Skin epidermis (tissue), 12 donors: Measurements from ENCODE around the gene LIN54.
A peak's percentile ranks its signal among the peaks of the same experiment; 100 is the strongest.
"Not testable (repeated sequence)": the region's sequence is repeated elsewhere in the genome, so short reads cannot be mapped to it uniquely, and the experiment has no call there.

ENCODE experiments used
- H3K27ac ChIP-seq, 21 experiments: fragments of 200-600 bp; sonication (generic) in 11 of 21; one replicate each; pipeline ENCODE4 v1.5.0; 2020; ENCODE audit warnings: mild to moderate bottlenecking in 3 of 21, inconsistent platforms in 2 of 21, moderate library complexity in 2 of 21
- H3K4me3 ChIP-seq, 7 experiments: fragments of 200-600 bp; sonication (generic) in 2 of 7; one replicate each; pipeline ENCODE4 v1.5.0; 2020; ENCODE audit warnings: inconsistent platforms in 2 of 7, mild to moderate bottlenecking in 2 of 7, moderate library complexity in 1 of 7

The LIN54 gene

DNA sequence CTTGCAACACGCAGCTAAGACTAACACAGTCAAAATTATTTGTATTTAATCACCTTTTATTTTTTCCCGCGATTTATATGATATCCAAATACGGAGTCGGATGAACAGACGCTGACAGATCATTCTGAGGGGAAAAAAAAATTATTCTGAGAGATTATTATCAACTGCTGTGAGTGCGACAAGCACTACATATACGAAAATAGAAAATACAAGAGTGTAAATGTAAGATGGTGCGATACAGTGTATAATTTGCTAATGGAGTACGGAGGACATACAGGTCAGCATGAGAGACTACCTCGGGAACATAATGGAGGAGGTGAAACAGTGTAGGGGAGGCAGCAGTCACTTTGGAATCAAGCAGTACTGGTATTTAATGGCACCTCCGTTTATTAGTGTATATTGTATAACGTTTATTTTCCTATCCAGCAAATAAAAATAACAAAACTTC, 2.8 kb upstream of the LIN54 start:
- peak overlapping the region; percentile 74 to 97 (median 88) for H3K4me3 ChIP-seq
- H3K27ac ChIP-seq: peak overlapping the region in 20 of 21 experiments; percentile 24 to 85 (median 77)

DNA sequence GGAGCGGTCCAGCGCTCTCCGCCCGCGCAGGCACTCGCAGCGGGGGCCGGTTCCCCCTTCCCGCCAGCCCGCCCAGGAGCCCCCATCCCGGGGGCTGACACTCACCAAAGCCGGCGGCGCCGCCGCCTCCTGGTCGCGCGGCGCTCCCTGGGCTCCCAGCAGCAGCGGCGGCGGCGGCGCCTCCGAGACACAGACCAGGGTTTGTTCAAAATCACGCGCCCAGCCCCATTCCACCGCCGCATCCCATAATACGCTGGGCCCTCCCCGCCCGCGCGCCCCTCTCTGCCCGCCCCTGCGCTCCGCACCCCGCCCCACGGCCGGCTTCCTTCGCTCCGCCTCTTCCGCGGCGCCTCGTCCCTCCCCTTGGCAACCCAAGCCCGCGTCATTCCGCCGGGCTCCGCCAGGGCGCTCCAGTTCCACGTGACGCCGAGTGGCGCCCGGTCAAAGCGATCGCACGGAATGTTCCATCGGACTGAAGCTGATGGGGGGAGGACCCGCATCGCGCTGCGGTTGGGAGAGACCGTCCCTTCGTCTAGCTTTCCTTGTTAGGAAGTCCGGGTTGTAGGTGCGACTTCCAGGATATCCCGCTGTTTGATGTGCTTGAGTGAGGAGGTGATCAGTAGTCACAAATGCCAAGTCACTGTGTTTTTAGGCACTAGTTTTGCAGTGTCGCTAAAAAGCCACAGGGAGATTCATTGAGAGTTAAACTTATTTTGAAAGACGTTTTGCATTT, 2.2 kb upstream of the LIN54 start:
- H3K27ac ChIP-seq: peak overlapping the region; percentile 35 to 95 (median 83)

DNA sequence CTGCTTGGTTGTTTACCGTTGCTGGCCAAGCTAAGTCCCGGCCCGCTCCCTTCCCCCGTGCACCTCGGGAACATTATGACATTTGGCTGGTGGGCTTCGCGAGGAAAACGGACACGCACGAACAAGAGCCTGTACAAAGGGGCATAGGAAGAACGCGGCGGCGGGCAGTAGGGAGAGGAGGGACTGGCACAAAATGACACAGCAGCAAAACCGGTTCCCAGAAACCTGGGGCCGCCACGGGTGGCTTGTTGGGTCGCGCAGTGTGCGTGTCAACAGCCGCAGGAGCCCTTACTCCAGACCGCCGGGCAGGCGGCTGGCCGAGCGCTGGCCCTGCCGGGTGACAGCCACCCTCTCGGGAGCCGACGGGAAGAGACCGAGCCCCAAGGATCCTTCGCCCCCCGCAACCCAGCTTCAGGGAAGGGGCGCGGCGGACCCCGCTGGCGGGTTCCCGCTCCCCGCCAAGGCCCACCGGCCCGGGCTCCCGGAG, 1.6 kb upstream of the LIN54 start:
- Histone ChIP-seq H3K27ac (peak overlapping the region; percentile 35 to 95 (median 82)), H3K4me3 (peak overlapping the region; percentile 74 to 97 (median 88))

More for the DNA sequence above, 2.2 kb upstream of the LIN54 start:
- H3K4me3 ChIP-seq: peak overlapping the region; percentile 74 to 97 (median 88)

DNA sequence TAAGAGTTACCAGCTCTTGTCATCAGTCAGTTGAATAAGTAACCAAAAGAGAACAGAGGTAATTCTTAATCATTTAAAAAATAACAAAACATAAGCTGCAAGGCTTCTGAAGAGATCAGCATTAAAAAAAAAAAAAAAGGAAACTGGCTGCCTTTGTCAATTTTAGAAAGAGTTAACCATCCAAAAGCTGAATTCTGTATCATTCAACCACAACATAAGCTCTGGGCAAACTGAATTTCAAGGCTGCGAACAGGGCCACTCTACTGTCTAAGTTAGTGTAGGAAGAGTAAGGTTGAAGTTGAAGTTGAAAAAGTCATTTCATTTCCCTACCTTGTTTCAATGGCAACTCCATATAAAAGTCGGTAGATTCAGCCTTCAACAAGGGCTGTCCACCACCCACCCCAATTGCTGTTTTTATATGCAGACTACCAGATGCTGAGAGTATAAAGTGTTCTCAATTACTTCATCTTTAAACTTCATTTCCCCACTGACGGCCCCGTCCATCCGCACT, 1.1 kb upstream of the LIN54 start:
- H3K27ac ChIP-seq: peak overlapping the region in 17 of 21 experiments; percentile 68 to 95 (median 84)
- H3K4me3 ChIP-seq: peak overlapping the region; percentile 74 to 97 (median 88)

DNA sequence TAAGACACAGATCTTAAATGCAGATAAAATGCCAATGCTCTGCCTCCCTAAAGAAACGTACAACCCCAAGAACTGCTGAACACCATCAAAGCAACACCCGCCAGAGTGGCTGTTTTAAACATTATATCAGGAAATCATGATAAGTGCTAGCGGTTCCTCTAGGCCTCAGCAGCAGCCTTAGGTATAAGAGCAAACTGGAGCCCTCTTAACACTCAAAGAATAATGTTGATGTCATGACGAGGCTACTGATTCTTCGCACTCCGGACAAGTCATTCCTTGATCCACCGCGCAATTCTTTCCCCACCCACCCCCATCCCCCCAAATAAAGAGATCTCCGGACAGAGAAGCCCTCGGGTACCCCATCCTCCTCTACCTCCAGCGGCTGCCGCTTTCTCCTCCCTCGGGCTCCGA, 507 bp downstream of the LIN54 start:
- H3K27ac ChIP-seq: peak overlapping the region; percentile 31 to 95 (median 88)
- peak overlapping the region; percentile 57 to 91 (median 77) for H3K4me3 ChIP-seq

DNA sequence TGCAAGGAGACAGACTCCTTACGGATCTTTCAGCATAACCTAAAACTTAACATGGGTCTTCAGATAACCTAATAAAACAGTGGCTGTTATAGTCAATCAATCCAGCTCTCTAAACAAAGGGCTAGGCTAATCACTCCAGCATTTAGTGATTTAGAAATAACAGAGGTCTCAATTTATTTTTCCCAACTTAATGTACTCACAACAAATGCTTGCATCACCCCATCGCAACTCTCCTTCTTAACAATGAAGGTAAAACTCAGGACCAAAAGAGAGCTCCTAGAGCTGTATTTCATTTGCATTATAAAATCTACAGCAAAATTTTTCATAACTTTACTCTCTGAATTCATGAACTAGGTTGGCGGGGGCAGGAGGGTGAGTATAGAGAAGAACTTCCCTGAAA, 1.1 kb downstream of the LIN54 start:
- peak overlapping the region; percentile 57 to 91 (median 77) for H3K4me3 ChIP-seq
- peak overlapping the region in 16 of 21 experiments; percentile 74 to 95 (median 90) for H3K27ac ChIP-seq

DNA sequence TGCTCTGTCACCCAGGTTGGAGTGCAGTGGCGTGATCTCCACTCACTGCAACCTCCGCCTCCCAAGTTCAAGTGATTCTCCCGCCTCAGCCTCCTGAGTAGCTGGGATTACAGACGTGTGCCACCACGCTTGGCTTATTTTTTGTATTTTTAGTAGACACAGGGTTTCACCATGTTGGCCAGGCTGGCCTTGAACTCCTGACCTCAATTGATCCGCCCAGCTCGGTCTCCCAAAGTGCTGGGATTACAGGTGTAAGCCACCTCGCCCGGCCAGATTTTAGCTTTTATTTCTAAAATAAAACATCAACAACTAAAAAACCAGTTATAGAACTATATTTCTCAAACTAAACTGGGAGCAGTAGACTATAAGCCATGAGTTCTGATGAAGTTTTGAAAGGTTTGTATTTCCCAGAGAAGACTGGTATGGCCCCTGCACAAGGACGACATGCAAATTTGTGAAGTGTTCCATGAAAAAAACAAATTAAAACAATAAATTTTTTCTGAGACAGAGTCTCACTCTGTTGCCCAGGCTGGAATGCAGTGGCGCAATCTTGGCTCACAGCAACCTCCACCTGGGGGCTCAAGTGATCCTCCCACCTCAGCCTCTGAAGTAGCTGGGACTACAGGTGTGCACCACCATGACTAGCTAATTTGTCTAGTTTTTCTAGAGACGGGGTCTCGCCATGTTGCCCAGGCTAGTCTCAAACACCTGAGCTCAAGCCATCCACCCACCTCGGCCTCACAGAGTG, 7.4 kb downstream of the LIN54 start:
- not testable (repeated sequence) for H3K4me3 ChIP-seq, H3K27ac ChIP-seq

DNA sequence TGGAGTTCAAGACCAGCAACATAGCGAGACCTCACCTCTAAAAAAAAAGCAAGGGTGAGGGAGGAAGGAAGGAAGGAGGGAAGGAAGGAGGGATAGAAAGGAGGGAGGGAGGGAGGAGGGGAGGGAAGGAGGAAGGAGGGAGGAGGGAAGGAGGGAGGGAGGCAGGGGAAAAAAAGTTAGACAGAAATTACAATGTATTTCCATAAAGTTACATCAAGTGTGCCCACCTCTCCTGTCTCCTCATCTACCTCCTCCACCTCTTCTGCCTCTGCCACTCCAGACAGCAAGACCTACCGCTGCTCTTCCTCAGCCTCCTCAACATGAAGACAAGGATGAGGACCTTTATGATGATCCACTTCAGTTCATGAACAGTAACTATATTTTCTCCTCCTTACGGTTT, 8.3 kb downstream of the LIN54 start:
- H3K27ac ChIP-seq: no peak overlapping the region
- no peak overlapping the region for H3K4me3 ChIP-seq

DNA sequence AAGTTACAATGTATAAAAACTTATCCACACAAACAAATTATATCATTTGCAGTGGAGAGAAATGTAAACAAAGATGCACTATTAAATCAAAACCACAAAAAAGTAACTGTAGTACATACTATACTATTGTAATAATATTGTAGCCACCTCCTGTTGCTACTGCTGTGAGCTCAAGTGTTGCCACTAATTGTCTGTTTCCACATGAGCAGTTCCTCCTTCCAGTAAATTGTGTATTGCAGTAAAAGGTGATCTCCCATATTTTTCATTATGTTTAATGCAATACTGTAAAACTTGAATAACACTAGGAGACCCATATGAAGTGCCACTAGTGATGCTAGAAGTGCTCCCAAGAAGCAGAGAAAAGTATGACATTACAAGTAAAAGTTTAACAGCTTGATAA, 11.7 kb downstream of the LIN54 start:
- Histone ChIP-seq H3K4me3 (no peak overlapping the region), H3K27ac (no peak overlapping the region)

DNA sequence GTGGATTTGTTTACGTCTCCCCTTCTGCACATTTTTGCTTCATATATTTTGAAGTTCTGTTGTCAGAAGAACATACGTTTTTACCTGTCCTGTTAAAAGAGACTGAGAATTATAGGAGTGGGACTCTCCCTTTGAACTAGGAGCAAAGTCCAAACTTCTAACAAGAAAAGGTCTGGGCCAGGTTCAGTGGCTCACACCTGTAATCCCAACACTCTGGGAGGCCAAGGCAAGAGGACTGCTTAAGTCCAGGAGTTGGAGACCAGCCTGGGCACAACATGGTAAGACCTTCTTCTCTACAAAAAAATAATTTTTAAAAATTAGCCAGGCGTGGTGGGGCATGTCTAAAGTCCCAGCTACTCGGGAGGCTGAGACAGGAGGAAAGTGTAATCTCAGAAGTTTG, 15.8 kb downstream of the LIN54 start:
- Histone ChIP-seq H3K4me3 (no peak overlapping the region), H3K27ac (no peak overlapping the region)

DNA sequence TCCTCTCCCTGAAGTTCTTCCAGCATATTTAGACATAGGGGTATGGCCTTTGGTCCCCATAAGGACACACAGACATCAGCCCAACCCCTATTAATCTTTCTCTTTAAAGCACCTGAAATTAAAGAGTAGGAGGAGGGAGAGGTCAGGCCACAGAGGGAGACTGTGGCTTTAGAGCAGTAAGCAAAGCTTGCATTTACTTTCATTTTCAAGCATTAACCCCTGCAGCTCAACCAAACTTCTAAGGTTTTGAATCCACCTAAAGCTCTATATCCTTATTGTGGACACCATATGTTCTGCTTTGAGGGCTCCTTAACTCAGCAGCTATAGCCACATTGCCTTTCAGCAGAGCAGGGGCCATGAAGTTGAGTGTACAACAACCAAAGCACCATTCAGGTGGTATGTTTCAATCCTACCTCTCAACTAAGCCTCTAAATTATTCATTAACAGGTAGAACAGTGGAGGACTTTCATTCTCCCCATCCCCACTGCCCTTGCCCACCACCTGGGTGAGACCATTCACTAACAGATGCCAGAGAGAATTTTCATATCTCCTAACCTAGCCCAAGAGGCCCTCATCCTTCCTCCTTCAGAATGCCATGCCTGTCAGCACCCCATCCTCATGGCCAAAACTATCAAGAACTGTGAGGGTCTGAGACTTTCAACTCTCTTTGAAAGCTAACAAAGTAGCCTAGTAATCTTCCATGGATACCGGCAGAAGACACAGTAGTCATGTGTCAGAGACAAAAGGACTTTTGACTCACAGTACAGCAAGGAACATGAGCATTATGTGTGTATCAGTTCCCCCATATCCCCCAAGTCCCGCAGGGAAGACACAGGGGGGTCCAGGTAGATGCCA, 20.8 kb downstream of the LIN54 start:
- Histone ChIP-seq H3K4me3 (no peak overlapping the region), H3K27ac (peak overlapping the region in 3 of 21 experiments; percentile 20 to 51 (median 34))

DNA sequence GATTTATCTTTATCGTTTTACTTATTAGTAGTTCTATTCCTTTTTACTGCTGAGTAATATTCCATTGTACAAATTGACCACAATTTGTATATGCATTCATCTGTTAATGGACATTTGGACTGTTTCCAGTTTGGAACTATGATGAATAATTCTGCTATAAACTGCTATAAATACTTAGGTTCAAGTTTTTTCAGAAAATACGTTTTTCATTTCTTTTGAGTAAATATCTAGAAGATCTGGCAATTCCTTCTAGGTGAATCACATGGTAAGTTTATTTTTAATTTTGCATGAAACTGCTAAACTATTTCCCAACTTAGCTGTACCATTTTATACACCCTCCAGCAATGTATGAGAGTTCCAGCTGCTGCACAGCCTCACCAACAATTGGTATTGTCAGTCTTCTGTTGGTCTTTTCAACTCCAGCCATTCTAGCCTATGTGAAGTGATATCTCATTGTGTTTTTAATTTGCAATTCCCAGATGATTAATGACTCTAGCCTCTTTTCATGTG, 22.2 kb downstream of the LIN54 start:
- Histone ChIP-seq H3K27ac (peak overlapping the region in 1 of 21 experiments; percentile 29), H3K4me3 (no peak overlapping the region)

DNA sequence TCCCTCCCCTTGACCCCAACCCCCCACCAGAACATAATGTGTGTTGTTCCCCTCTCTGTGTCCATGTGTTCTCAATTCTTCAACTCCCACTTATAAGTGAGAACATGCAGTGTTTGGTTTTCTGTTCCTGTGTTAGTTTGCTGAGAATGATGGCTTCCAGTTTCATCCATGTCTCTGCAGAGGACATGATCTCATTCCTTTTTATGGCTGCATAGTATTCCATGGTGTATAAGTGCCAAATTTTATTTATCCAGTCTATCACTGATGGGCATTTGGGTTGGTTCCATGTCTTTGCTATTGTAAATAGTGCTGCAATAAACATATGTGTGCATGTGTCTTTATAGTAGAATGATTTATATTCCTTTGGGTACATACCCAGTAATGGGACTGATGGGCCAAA, 23.1 kb downstream of the LIN54 start:
- H3K4me3 ChIP-seq, H3K27ac ChIP-seq: not testable (repeated sequence)

DNA sequence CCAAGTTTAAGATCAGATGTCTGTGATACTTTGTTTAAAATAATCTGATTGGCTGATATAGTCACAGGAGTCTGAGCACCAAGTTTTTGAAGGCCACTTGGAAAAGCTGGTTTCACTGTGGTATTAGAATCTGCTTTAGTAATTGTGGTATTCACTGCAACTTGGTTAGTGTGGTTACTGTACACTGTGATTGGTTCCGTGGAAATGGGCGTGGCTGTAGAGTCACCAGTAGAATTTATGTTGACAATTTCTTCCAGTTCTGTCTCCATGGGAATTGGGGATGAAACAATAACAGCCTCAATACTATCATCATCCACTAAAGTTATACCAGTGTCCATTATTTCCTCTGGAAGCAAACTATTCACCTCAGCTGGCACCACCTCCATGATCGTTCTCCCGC, 26.2 kb downstream of the LIN54 start:
- Histone ChIP-seq H3K27ac (no peak overlapping the region), H3K4me3 (no peak overlapping the region)

DNA sequence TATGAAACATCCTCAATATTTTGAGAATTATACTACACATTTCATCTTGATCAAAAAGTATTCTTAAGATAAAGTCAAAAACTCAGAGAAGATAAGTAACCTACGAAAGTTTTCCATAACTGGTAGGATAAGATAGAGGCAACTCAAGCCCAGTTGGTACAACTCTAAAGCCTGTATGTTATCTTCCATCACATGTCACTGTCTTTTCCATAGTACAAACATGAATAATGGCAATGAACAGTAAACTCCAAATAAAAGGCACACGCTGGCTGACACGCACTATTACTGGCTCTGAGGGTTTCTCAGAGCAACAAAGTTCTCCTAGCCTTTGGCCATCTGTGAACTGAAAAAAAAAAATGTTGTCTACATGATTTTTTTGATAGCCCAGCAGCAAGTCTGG, 27.2 kb downstream of the LIN54 start:
- Histone ChIP-seq H3K4me3 (no peak overlapping the region), H3K27ac (no peak overlapping the region)

DNA sequence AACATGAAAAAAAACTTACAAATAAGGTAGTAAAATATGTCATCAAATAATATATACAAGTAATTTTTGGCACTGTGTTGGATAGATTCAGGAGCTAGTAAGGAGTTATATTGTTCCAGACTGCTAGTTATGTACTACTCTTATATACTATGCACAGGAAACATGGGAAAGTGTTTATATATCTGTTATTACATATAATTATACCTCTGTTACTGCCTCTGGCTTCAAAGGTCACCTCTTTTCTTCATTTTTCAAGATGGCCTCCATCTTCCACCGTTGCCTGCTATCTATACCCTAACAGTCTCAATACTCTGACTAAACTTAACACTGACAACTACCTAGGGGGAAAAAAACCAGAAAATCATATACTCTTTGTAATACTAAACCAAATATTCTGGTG, 29.5 kb downstream of the LIN54 start:
- Histone ChIP-seq H3K4me3 (no peak overlapping the region), H3K27ac (no peak overlapping the region)

DNA sequence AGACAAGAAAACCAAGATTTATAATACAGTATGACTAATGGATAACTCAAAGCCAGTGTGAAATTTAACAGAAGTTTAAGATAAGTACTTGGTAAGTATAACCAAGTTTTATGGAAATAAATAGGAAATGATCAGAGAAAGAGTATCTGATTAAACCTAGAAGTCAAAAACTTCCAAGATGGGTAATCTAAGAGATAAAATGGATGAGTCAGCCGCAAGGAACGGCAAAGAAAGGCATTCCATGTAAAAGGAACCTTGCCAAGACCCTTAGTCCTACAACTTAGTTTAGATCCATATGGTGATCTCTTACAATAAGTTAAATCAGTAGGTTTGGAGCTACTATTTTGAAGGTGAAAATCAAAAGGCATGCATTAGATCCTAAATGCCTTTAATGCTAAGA, 34.8 kb downstream of the LIN54 start:
- Histone ChIP-seq H3K27ac (no peak overlapping the region), H3K4me3 (no peak overlapping the region)

DNA sequence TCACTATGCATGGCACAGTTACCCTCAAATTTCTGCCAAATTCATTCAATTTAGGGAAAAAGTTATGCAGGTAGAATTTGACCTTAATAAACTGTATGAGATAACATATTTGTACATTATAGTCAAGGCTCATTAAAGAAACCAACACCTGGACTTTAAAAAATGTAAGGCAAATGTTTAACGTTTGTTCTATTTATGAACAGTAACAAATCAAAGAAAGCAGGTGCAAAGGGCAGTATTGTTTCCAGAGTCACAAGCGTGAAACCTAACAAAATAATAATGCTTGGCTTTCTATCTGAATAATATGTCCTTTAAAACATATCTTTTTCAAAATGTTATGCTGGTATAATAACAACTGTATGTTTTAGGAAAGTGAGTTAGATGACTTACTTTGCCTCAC, 41.2 kb downstream of the LIN54 start:
- H3K4me3 ChIP-seq: no peak overlapping the region
- H3K27ac ChIP-seq: no peak overlapping the region

DNA sequence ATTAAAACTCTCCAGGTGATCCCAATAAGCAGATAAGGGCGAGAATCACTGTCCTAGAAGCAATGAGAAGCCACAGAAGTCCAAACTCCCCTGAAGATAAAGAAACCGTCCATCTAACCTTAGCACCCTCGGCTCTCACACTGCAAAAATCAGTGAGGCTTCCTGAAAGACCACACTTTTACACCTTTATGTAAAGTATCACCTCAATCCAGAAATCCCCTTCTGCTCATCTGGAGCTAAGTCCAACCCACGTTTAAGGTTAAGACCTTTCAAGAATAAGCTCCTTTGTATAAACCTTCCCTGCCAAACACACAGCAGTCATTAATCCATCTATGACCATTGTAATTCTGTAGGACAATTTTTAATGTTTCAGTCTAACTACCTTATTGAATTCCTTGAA, 41.7 kb downstream of the LIN54 start:
- Histone ChIP-seq H3K27ac (no peak overlapping the region), H3K4me3 (no peak overlapping the region)

DNA sequence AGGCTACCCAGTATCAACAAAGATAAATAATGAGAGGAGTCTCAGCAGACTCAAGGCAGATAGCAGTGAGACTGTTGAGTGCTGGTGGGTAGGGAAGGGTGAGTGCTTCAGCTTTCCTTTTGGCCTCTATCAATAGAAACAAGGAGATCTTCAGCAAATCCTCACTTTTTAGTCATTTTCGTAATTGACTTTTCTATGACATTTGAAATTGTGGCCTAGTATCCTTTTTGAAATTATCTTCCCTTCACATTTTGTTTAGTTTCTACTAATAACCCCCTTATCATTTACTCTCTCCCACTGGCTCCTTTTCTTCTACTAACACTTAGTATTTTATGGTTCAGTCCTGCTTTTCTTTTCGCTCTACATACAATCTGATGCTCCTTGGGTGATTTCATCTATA, 44.9 kb downstream of the LIN54 start:
- Histone ChIP-seq H3K4me3 (no peak overlapping the region), H3K27ac (no peak overlapping the region)
